Activated CD4-positive, alpha-beta T cell treated with anti-CD3 and anti-CD28 coated beads, Interleukin-2, Interleukin-4, amounts not matched to agents 100 ng/mL and 50 ng/mL, durations not matched to agents 16 hours and 8 hours (primary cell): ENCODE data around the gene CCR2.
"Not testable (repeated sequence)": the region's sequence is repeated elsewhere in the genome, so short reads cannot be mapped to it uniquely, and the experiment has no call there.

Source experiments
- DNase-seq: peaks from one replicate; pipeline ENCODE4 v3.0.0-alpha.2; 2020; ENCODE audit warnings: low spot score

Gene CCR2

GRCh38 chr3:46353647-46354410 lies at the start of gene CCR2:
Gene CCR2 (plus strand): TSS chr3:46354111. CDS start chr3:46357528, 3,417 bp downstream.
- peak; percentile 32 for DNase-seq

- DNase-seq: no peak
These were observed 49.2 kb upstream of the CCR2 start for GRCh38 chr3:46304739-46305138.

- no peak for DNase-seq
These were observed 40.9 kb upstream of the CCR2 start for GRCh38 chr3:46312991-46313390.

- DNase-seq: peak; percentile 28
These were observed 39.4 kb upstream of the CCR2 start for GRCh38 chr3:46314517-46314916.

GRCh38 chr3:46316206-46316605 lies 37.7 kb upstream of the CCR2 start:
- no peak for DNase-seq

GRCh38 chr3:46318207-46318927 lies 35.5 kb upstream of the CCR2 start:
- no peak for DNase-seq

GRCh38 chr3:46321461-46322104 lies 32.3 kb upstream of the CCR2 start:
- DNase-seq: no peak

- DNase-seq: no peak
These were observed 29.9 kb upstream of the CCR2 start for GRCh38 chr3:46324036-46324435.

GRCh38 chr3:46325645-46326300 lies 28.1 kb upstream of the CCR2 start:
- no peak for DNase-seq

GRCh38 chr3:46330676-46331075 lies 23.2 kb upstream of the CCR2 start:
- not testable (repeated sequence) for DNase-seq

GRCh38 chr3:46334741-46335478 lies 19.0 kb upstream of the CCR2 start:
- peak; percentile 53 for DNase-seq

- DNase-seq: no peak
These were observed 18.4 kb upstream of the CCR2 start for GRCh38 chr3:46335541-46335940.

- peak; percentile 30 for DNase-seq
These were observed 16.0 kb upstream of the CCR2 start for GRCh38 chr3:46337911-46338310.

GRCh38 chr3:46338840-46339239 lies 15.1 kb upstream of the CCR2 start:
- no peak for DNase-seq

GRCh38 chr3:46344476-46344875 lies 9.4 kb upstream of the CCR2 start:
- no peak for DNase-seq

GRCh38 chr3:46348823-46349482 lies 5.0 kb upstream of the CCR2 start:
- DNase-seq: no peak

- peak; percentile 60 for DNase-seq
These were observed 4.2 kb upstream of the CCR2 start for GRCh38 chr3:46349484-46350261.

GRCh38 chr3:46350262-46350565 lies 3.7 kb upstream of the CCR2 start:
- DNase-seq: no peak

- no peak for DNase-seq
These were observed 2.3 kb upstream of the CCR2 start for GRCh38 chr3:46351646-46352045.

- DNase-seq: no peak
These were observed 821 bp upstream of the CCR2 start for GRCh38 chr3:46353090-46353489.

GRCh38 chr3:46354478-46354877 lies 567 bp downstream of the CCR2 start:
- DNase-seq: no peak
